Measurements from ENCODE around the gene MMRN2. TPM values are rescaled to one million over a fixed set of nuclear protein-coding genes. Genes with fewer than 3 reads are reported as not detected.
"Not testable (repeated sequence)": the region's sequence is repeated elsewhere in the genome, so short reads cannot be mapped to it uniquely, and the experiment has no call there.

The MMRN2 gene
- total RNA-seq, 1 donor from 2014 or later, result 0.08 TPM

DNA sequence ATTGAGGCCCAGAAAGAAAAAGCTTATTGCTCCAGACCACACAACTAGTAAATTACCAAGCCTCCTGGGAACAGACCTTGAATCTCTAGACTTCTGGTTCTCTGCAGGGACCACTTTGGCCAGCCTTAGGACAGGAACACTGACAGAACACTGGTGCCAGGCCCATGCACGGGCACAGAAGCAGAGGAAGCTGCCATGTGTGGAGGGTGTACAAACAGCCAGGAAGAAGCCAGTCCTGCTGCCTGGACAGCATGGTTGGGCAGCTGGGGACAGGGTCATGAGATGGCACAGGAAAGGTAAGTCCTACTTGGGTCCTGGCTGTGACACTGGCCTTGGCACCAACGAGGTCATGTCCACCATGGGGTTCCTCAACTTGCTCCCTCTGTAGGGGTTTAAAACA is 19.2 kb downstream of the MMRN2 start:
- DNase-seq (ENCODE audit: low read depth), result no peak
- Histone ChIP-seq H3K4me3 (ENCODE audit: low read depth, low read length) (no peak overlapping the region), H3K27me3 (ENCODE audit: control insufficient read depth, insufficient read depth, low read length) (peaks cover 12% of the 10 kb centered on the region), H3K36me3 (ENCODE audit: control insufficient read depth, insufficient read depth, low read length) (no peaks in the 10 kb centered on the region)
- TF ChIP-seq, protein P1, sequence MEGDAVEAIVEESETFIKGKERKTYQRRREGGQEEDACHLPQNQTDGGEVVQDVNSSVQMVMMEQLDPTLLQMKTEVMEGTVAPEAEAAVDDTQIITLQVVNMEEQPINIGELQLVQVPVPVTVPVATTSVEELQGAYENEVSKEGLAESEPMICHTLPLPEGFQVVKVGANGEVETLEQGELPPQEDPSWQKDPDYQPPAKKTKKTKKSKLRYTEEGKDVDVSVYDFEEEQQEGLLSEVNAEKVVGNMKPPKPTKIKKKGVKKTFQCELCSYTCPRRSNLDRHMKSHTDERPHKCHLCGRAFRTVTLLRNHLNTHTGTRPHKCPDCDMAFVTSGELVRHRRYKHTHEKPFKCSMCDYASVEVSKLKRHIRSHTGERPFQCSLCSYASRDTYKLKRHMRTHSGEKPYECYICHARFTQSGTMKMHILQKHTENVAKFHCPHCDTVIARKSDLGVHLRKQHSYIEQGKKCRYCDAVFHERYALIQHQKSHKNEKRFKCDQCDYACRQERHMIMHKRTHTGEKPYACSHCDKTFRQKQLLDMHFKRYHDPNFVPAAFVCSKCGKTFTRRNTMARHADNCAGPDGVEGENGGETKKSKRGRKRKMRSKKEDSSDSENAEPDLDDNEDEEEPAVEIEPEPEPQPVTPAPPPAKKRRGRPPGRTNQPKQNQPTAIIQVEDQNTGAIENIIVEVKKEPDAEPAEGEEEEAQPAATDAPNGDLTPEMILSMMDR (IDR thresholded peaks at IDR 0.05; ENCODE audit: insufficient read depth, low read length, poor library complexity, severe bottlenecking), result no peak

GRCh38 chr10:86937502-86938154 is 19.8 kb downstream of the MMRN2 start:
- Histone ChIP-seq H3K4me3 (ENCODE audit: low read depth, low read length) (no peak overlapping the region), H3K36me3 (ENCODE audit: control insufficient read depth, insufficient read depth, low read length) (no peaks in the 10 kb centered on the region), H3K27me3 (ENCODE audit: control insufficient read depth, insufficient read depth, low read length) (peaks cover 8% of the 10 kb centered on the region)
- no peak for DNase-seq (ENCODE audit: low read depth)
- TF ChIP-seq, protein P1 (IDR thresholded peaks at IDR 0.05; ENCODE audit: insufficient read depth, low read length, poor library complexity, severe bottlenecking), result no peak

DNA sequence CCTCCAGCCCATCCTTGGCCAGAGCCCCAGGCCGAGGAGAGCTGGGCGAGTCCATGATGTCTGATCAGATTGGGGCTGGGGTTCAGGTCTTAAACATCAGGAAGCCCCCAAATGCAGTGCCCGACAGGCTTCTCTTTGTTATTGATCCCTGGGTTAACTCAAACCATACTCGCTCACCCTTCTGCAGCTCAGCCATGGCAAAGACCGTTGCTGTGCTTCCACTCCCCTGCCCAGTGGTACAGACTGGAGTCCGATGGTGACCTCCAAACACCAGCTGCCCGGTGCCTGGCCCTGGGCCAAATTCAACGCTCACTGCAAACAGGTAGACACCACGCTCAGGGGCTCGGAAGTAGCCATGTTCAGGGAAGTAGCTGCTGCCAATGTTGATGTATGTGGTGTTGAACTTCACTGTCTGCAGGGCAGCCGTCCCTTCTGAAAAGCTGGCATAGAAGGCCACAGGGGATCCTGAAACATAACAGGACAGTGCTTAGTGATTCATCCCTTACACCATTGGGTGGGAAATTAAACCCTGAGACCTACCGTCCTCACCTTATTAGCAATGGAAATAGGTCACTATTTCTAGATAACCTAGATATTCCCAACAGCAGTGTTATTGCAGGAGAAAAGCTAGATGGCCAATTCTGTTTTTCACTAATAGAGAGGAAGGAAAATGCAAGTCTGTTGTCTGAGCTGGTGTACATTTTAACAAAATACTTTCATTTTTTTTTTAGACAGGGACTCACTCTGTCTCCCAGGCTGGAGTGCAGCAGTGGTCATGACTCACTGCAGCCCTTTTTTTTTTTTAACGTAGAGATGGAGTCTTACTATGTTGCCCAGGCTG is 20.5 kb downstream of the MMRN2 start:
- Histone ChIP-seq H3K27me3 (ENCODE audit: control insufficient read depth, insufficient read depth, low read length) (peaks cover 1% of the 10 kb centered on the region), H3K4me3 (ENCODE audit: low read depth, low read length) (no peak overlapping the region), H3K36me3 (ENCODE audit: control insufficient read depth, insufficient read depth, low read length) (no peaks in the 10 kb centered on the region)
- TF ChIP-seq, protein P1 (IDR thresholded peaks at IDR 0.05; ENCODE audit: insufficient read depth, low read length, poor library complexity, severe bottlenecking), result no peak
- no peak for DNase-seq (ENCODE audit: low read depth)

GRCh38 chr10:86934162-86934711 is 23.2 kb downstream of the MMRN2 start:
- not testable (repeated sequence) for H3K36me3 ChIP-seq (ENCODE audit: control insufficient read depth, insufficient read depth, low read length); H3K4me3 ChIP-seq (ENCODE audit: low read depth, low read length); H3K27me3 ChIP-seq (ENCODE audit: control insufficient read depth, insufficient read depth, low read length); DNase-seq (ENCODE audit: low read depth)

DNA sequence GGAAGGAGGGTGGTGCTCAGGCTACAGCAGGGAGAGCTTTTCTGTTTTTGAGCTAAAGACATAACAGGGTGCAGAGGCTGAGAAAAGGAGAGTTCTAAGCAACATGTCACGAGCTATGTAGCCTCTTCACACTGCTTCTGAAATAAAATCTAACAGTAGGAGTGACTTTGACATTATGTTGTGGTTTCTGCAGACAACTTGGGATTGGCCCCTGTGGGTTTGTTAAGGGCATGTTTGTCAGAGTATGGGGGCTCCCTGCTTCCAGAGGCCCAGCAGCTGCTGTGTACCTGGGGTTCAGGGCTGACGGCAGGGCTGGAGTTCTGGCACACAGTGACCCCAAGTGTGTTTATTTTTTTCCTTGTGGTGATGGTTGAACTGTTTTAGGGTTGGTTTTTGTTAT is 24.7 kb downstream of the MMRN2 start:
- no peak for DNase-seq (ENCODE audit: low read depth)
- Histone ChIP-seq H3K27me3 (ENCODE audit: control insufficient read depth, insufficient read depth, low read length) (no peaks in the 10 kb centered on the region), H3K4me3 (ENCODE audit: low read depth, low read length) (no peak overlapping the region), H3K36me3 (ENCODE audit: control insufficient read depth, insufficient read depth, low read length) (no peaks in the 10 kb centered on the region)
- TF ChIP-seq, protein P1 (IDR thresholded peaks at IDR 0.05; ENCODE audit: insufficient read depth, low read length, poor library complexity, severe bottlenecking), result no peak

- TF ChIP-seq, protein P1 (IDR thresholded peaks at IDR 0.05; ENCODE audit: insufficient read depth, low read length, poor library complexity, severe bottlenecking), result no peak
- no peak overlapping the region for H3K4me3 ChIP-seq (ENCODE audit: low read depth, low read length)
- no peaks in the 10 kb centered on the region for H3K36me3 ChIP-seq (ENCODE audit: control insufficient read depth, insufficient read depth, low read length)
- no peak for DNase-seq (ENCODE audit: low read depth)
- no peaks in the 10 kb centered on the region for H3K27me3 ChIP-seq (ENCODE audit: control insufficient read depth, insufficient read depth, low read length)
Observed at GRCh38 chr10:86931872-86932271, 25.5 kb downstream of the MMRN2 start.
